Psoas muscle (tissue), 8 donors: Measurements from ENCODE around the gene DNMT3L. TPM values are rescaled to one million over a fixed set of nuclear protein-coding genes. Genes with fewer than 3 reads are reported as not detected.

Source experiments
- ATAC-seq, 4 donors: fragments of 200-7000 bp; cut with Tn5 transposase; one replicate each; pipeline ENCODE4 v1.9.1; 2020; ENCODE audit warnings: moderate library complexity in 3 of 4, mild to moderate bottlenecking in 2 of 4
- DNase-seq, 2 donors: peaks; one replicate each; pipeline ENCODE4 v3.0.0-alpha.2; 2020
- H3K27ac ChIP-seq: fragments of 200-600 bp; one replicate; pipeline ENCODE4 v1.8.0; 2022
- H3K27me3 ChIP-seq, 3 donors: fragments of 200-600 bp in 1 of 3; one replicate each; pipeline versions ENCODE4 v1.6.1 to v1.8.0; 2013 to 2022; ENCODE audit warnings: low read length in 2 of 3, mild to moderate bottlenecking in 2 of 3, moderate library complexity in 1 of 3; ENCODE audit not compliant: insufficient read depth in 3 of 3
- H3K36me3 ChIP-seq, 2 donors: fragments of 200-600 bp in 1 of 2; one replicate each; pipeline versions ENCODE4 v1.6.1 to v1.8.0; 2013 to 2022; ENCODE audit warnings: low read depth in 1 of 2, mild to moderate bottlenecking in 1 of 2, moderate library complexity in 1 of 2; ENCODE audit not compliant: insufficient read depth in 1 of 2
- H3K4me1 ChIP-seq: fragments of 200-600 bp; one replicate; pipeline ENCODE4 v1.8.0; 2022
- H3K4me3 ChIP-seq: fragments of 200-600 bp; one replicate; pipeline ENCODE4 v1.8.0; 2022; ENCODE audit warnings: mild to moderate bottlenecking
- H3K9me3 ChIP-seq: fragments of 200-600 bp; one replicate; pipeline ENCODE4 v1.8.0; 2022
- WGBS, 3 donors: extraction: QIAGEN DNeasy Blood & Tissue Kit; methylation state at CpG; one replicate each; pipeline versions ENCODE4 v1.1.6 to v1.1.7; 2013; 5-methylcytosine and 5-hydroxymethylcytosine counted together
- intact Hi-C, 2 donors: fragments of 100-400 bp; cut with DNase I; formaldehyde crosslinking; loops; one replicate each; pipeline versions ENCODE4 v1.11.0 to v1.14.2; 2022
- polyA plus RNA-seq, 3 donors: library from polyadenylated mRNA; stranded (reverse); fragments of 200-250 nt; gene quantifications; one replicate each; pipeline ENCODE4 v1.2.3, GENCODE V29; 2013
- total RNA-seq, 4 donors: library from RNA; stranded (reverse); fragmentation: NEBNext Ultra II Directional in 2 of 4; extraction: Animal tissue kit (Norgen Biotek cat#: 25700) in 2 of 4; gene quantifications; one replicate each; pipeline versions ENCODE4 v1.2.1 to v1.2.4, GENCODE V29; 2021 to 2023
- TF ChIP-seq, protein P1 (sequence below): fragments of 200-600 bp; IDR thresholded peaks from one replicate; pipeline ENCODE4 v1.8.0; 2022; ENCODE audit warnings: antibody characterized with exemption
- donor health status: healthy with polysubstance abuse.
- donor health status: DM: no; HTN: no; CAD: no; lungs with moderate emphysema.
- donor health status: Bipolar disorder and iron deficiency.
- donor health status: healthy.
- donor health status: DM: yes; HTN: yes; CAD: no.
- donor health status: DM: no; HTN: no; CAD: no.
- donor health status: DM: no; HTN: no; CAD: no.
- donor health status: DM: yes; HTN: yes; CAD: no.

Gene DNMT3L
- total and polyA plus RNA-seq, 7 donors: not detected

- Histone ChIP-seq H3K36me3 (no peaks in the 10 kb centered on the region), H3K9me3 (no peaks in the 10 kb centered on the region), H3K4me1 (no peaks in the 10 kb centered on the region), H3K4me3 (no peak overlapping the region), H3K27ac (no peak overlapping the region), H3K27me3 (peaks cover 0 to 5% (median 0%) of the 10 kb centered on the region in 3 donors)
- TF ChIP-seq, protein P1, sequence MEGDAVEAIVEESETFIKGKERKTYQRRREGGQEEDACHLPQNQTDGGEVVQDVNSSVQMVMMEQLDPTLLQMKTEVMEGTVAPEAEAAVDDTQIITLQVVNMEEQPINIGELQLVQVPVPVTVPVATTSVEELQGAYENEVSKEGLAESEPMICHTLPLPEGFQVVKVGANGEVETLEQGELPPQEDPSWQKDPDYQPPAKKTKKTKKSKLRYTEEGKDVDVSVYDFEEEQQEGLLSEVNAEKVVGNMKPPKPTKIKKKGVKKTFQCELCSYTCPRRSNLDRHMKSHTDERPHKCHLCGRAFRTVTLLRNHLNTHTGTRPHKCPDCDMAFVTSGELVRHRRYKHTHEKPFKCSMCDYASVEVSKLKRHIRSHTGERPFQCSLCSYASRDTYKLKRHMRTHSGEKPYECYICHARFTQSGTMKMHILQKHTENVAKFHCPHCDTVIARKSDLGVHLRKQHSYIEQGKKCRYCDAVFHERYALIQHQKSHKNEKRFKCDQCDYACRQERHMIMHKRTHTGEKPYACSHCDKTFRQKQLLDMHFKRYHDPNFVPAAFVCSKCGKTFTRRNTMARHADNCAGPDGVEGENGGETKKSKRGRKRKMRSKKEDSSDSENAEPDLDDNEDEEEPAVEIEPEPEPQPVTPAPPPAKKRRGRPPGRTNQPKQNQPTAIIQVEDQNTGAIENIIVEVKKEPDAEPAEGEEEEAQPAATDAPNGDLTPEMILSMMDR: no peak
- DNase-seq (peak in 1 of 2 donors; percentile 39), ATAC-seq (no peak)
- WGBS, 3 donors: 89 to 92% (median 91%) methylated on average over 17 of the region's 17 CpGs
- intact Hi-C loops: no loop called here
Observed at GRCh38 chr21:44265734-44266270, 4.1 kb upstream of the DNMT3L start.

GRCh38 chr21:44263768-44264167 is 2.1 kb upstream of the DNMT3L start:
- no peak overlapping the region for H3K4me3 ChIP-seq
- no peaks in the 10 kb centered on the region for H3K36me3 ChIP-seq
- H3K4me1 ChIP-seq: no peaks in the 10 kb centered on the region
- no peak overlapping the region for H3K27ac ChIP-seq
- TF ChIP-seq, protein P1: no peak
- no peaks in the 10 kb centered on the region for H3K9me3 ChIP-seq
- DNase-seq (no peak), ATAC-seq (no peak)
- peaks cover 0 to 5% (median 2%) of the 10 kb centered on the region in 3 donors for H3K27me3 ChIP-seq
- WGBS, 3 donors: 81 to 96% (median 82%) methylated on average over 3 to 4 of the region's 4 CpGs
- intact Hi-C loops: no loop called here

DNA sequence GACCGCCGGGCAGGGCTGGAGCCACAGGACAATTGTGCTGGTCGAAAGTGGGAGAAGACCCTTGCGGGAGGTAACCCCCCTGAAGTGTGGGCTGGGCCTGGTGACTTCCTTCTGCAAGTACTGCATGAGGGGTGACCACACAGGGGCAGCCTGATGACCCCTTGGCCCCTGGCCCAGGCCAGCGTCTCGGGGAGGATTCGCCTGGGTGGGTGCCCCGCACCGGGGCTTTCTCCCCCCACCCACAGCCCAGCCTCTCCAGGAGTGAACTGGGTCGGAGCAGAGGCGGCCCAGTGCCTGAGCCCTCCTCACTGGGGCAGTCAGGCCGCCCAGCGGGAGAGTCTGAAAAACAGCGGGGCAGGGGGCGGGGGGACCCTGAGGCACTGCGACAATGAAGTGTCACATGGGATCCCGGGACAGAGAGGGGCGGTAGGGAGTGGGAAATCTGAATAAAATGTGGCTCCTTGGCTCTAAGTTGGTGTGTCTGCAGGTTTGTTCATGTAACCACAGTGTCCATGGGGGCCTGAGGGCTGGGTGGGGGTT is 1.6 kb upstream of the DNMT3L start:
- H3K4me3 ChIP-seq: no peak overlapping the region
- 65 to 70% (median 69%) methylated on average over 13 to 18 of the region's 18 CpGs for WGBS, 3 donors
- no peaks in the 10 kb centered on the region for H3K9me3 ChIP-seq
- TF ChIP-seq, protein P1: no peak
- peaks cover 0 to 5% (median 2%) of the 10 kb centered on the region in 3 donors for H3K27me3 ChIP-seq
- H3K27ac ChIP-seq: no peak overlapping the region
- ATAC-seq (no peak), DNase-seq (peak in 1 of 2 donors; percentile 53)
- intact Hi-C loops: no loop called here
- no peaks in the 10 kb centered on the region for H3K36me3 ChIP-seq
- no peaks in the 10 kb centered on the region for H3K4me1 ChIP-seq

GRCh38 chr21:44262338-44263056 is 800 bp upstream of the DNMT3L start:
- Histone ChIP-seq H3K4me1 (no peaks in the 10 kb centered on the region), H3K4me3 (no peak overlapping the region), H3K27me3 (peaks cover 0 to 5% (median 4%) of the 10 kb centered on the region in 3 donors), H3K36me3 (no peaks in the 10 kb centered on the region), H3K9me3 (no peaks in the 10 kb centered on the region), H3K27ac (no peak overlapping the region)
- ATAC-seq: no peak
- peak in 1 of 2 donors; percentile 11 for DNase-seq
- TF ChIP-seq, protein P1: no peak
- 75 to 86% (median 80%) methylated on average over 9 to 12 of the region's 12 CpGs for WGBS, 3 donors
- intact Hi-C loops: no loop called here
